GM12891 (cell line): ENCODE measurements around the gene MET.

Experiments used
- POLR2AphosphoS5 ChIP-seq: IDR thresholded peaks from 2 replicates; pipeline ENCODE4 v1.6.1; 2011; ENCODE audit warnings: low read depth, low read length, control low read depth
- SPI1 ChIP-seq: IDR thresholded peaks from 2 replicates; pipeline ENCODE4 v1.6.1; 2011; ENCODE audit warnings: low read depth, low read length, control low read depth

GRCh38 chr7:116828281-116828680, 156.3 kb downstream of the MET start:
- TF ChIP-seq SPI1 = no peak
- no peak for TF ChIP-seq POLR2AphosphoS5
